AG20443 (cell line): ENCODE measurements around the gene ZNF148.

ENCODE experiments used
- DNase-seq: peaks from one replicate; pipeline ENCODE4 v3.0.0; 2012; ENCODE audit warnings: low spot score, mixed read lengths

The ZNF148 gene

GRCh38 chr3:125220727-125221429, 154.2 kb downstream of the ZNF148 start:
- DNase-seq, result peak; percentile 43

- DNase-seq, result peak; percentile 56
Observed at GRCh38 chr3:125220183-125220582, 154.9 kb downstream of the ZNF148 start.

GRCh38 chr3:125219261-125219701, 155.8 kb downstream of the ZNF148 start:
- DNase-seq, result no peak

GRCh38 chr3:125214738-125215137, 160.4 kb downstream of the ZNF148 start:
- DNase-seq, result no peak

- DNase-seq, result peak; percentile 65
Observed at GRCh38 chr3:125213946-125214542, 161.1 kb downstream of the ZNF148 start.

GRCh38 chr3:125213364-125213755, 161.8 kb downstream of the ZNF148 start:
- DNase-seq, result no peak

- DNase-seq, result peak; percentile 58
Observed at GRCh38 chr3:125212509-125213363, 162.4 kb downstream of the ZNF148 start, which contains the start of gene SLC12A8. Gene SLC12A8 (minus strand): TSS chr3:125212748. CDS start chr3:125211349, 1,399 bp downstream.

- DNase-seq, result no peak
Observed at GRCh38 chr3:125212091-125212508, 163.0 kb downstream of the ZNF148 start.

GRCh38 chr3:125211523-125212090, 163.5 kb downstream of the ZNF148 start:
- DNase-seq, result no peak

- no peak for DNase-seq
Observed at GRCh38 chr3:125207949-125208568, 167.1 kb downstream of the ZNF148 start.

GRCh38 chr3:125207507-125207906, 167.6 kb downstream of the ZNF148 start:
- DNase-seq, result no peak

GRCh38 chr3:125206934-125207333, 168.2 kb downstream of the ZNF148 start:
- DNase-seq, result no peak

- no peak for DNase-seq
Observed at GRCh38 chr3:125203731-125204130, 171.4 kb downstream of the ZNF148 start.

GRCh38 chr3:125202197-125202596, 172.9 kb downstream of the ZNF148 start:
- no peak for DNase-seq

- DNase-seq, result no peak
Observed at GRCh38 chr3:125200731-125201139, 174.4 kb downstream of the ZNF148 start.

GRCh38 chr3:125194849-125195601, 180.1 kb downstream of the ZNF148 start:
- DNase-seq, result peak; percentile 77

GRCh38 chr3:125194061-125194848, 180.9 kb downstream of the ZNF148 start:
- no peak for DNase-seq

GRCh38 chr3:125192190-125193035, 182.7 kb downstream of the ZNF148 start:
- DNase-seq, result no peak

- DNase-seq, result no peak
Observed at GRCh38 chr3:125191730-125192129, 183.4 kb downstream of the ZNF148 start.
